Aorta (tissue), 5 donors: ENCODE data around the gene FBXL7. TPM values are rescaled to one million over a fixed set of nuclear protein-coding genes. Genes with fewer than 3 reads are reported as not detected.

Experiments used
- ATAC-seq: fragments of 200-7000 bp; cut with Tn5 transposase; one replicate; pipeline ENCODE4 v1.9.1; 2022; ENCODE audit warnings: moderate library complexity; ENCODE audit not compliant: low FRiP score
- DNase-seq, 2 donors: peaks; one replicate each; pipeline ENCODE4 v3.0.0-alpha.2; 2020
- H3K27ac ChIP-seq, 2 donors: one replicate each; pipeline ENCODE4 v1.5.1; 2013; ENCODE audit warnings: low read length in 2 of 2, mild to moderate bottlenecking in 2 of 2, moderate library complexity in 2 of 2, control low read depth in 1 of 2, inconsistent platforms in 1 of 2, low read depth in 1 of 2
- H3K27me3 ChIP-seq, 2 donors: one replicate each; pipeline ENCODE4 v1.6.1; 2013; ENCODE audit warnings: control low read depth in 1 of 2, low read length in 1 of 2, mild to moderate bottlenecking in 1 of 2, moderate library complexity in 1 of 2; ENCODE audit not compliant: insufficient read depth in 2 of 2, control insufficient read depth in 1 of 2
- H3K36me3 ChIP-seq, 2 donors: one replicate each; pipeline ENCODE4 v1.6.1; 2013; ENCODE audit warnings: control low read depth in 1 of 2, low read length in 1 of 2, mild to moderate bottlenecking in 1 of 2; ENCODE audit not compliant: insufficient read depth in 2 of 2, control insufficient read depth in 1 of 2
- H3K4me1 ChIP-seq, 2 donors: one replicate each; pipeline ENCODE4 v1.6.1; 2013; ENCODE audit warnings: low read length in 2 of 2, control low read depth in 1 of 2, mild to moderate bottlenecking in 1 of 2, moderate library complexity in 1 of 2; ENCODE audit not compliant: insufficient read depth in 2 of 2, control insufficient read depth in 1 of 2
- H3K4me3 ChIP-seq, 2 donors: one replicate each; pipeline ENCODE4 v1.5.1; 2013; ENCODE audit warnings: low read length in 2 of 2, control low read depth in 1 of 2, mild to moderate bottlenecking in 1 of 2
- H3K9me3 ChIP-seq: one replicate; pipeline ENCODE4 v1.6.1; 2013; ENCODE audit warnings: mild to moderate bottlenecking, low read length; ENCODE audit not compliant: control insufficient read depth
- WGBS, 2 donors: extraction: QIAGEN DNeasy Blood & Tissue Kit; methylation state at CpG; one replicate each; pipeline ENCODE4 v1.1.7; 2013; 5-methylcytosine and 5-hydroxymethylcytosine counted together
- intact Hi-C, 2 donors: fragments of 100-400 bp; cut with DNase I; formaldehyde crosslinking; loops; one replicate each; pipeline versions ENCODE4 v1.14.2 to v1.15.0; 2022
- polyA plus RNA-seq, 2 donors: library from polyadenylated mRNA; stranded (reverse); fragments of 200-250 nt; gene quantifications; one replicate each; pipeline ENCODE4 v1.2.3, GENCODE V29; 2013
- total RNA-seq, 2 donors: library from RNA; stranded (reverse); fragmentation: NEBNext Ultra II Directional; extraction: Animal tissue kit (Norgen Biotek cat#: 25700); gene quantifications; one replicate each; pipeline ENCODE4 v1.2.1, GENCODE V29; 2021
- donor health status: healthy with polysubstance abuse.
- donor health status: Bipolar disorder and iron deficiency.
- donor health status: DM: no; HTN: no; CAD: no.
- donor health status: DM: no; HTN: no; CAD: no.
- donor health status: DM: yes; HTN: yes; CAD: no.

FBXL7 gene
- total and polyA plus RNA-seq, 4 donors, result 3.9 to 32.7 (median 14.7) TPM

DNA sequence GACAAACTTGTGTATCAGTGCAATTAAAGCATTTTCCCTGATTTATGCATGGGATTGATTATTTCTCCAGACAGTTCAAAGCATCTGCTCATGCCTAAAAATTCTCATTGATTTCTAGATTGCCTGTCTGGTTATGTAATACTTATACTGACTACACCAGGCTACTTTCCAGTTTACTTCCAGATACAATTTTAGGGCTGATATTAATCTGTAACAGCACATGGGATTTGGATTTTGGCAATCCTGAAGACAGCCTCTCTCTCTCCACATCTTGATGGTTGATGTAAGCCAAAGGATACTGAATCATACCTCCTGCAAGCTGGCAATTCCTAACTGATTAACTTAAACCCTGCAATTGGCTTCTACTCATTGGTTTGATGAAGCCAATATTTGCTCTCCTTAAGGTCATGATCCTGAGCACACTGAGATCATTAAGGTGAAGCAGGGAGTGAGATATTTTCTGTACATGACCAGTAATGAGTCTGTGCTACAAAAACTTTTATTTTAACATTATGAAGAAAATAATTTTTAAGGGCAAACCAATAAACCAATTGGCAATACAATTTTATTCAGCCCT lies 25.7 kb upstream of the FBXL7 start:
- intact Hi-C loops, result no loop called here
- Histone ChIP-seq H3K27ac (no peak overlapping the region), H3K4me3 (no peak overlapping the region), H3K4me1 (no peaks in the 10 kb centered on the region), H3K36me3 (no peaks in the 10 kb centered on the region), H3K9me3 (no peaks in the 10 kb centered on the region), H3K27me3 (no peaks in the 10 kb centered on the region)
- ATAC-seq (no peak), DNase-seq (no peak)

DNA sequence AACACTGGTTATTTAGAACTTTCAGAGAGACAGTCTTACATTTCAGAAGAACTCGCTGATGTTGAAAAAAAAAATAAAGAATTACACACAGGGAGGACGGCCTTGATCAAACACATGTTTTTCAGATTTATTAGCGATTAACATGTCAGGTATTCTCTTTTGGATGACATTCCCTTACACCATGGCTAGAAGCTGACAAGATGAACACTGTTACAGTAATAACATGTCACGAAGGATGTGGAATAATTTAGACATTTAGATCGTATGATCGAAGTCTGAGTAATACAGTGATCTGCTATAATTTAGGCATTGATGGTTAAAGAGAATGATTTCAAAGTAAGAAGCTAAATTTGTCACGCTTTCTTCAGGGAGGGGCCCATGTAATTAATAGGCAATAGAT lies 24.6 kb upstream of the FBXL7 start:
- no peaks in the 10 kb centered on the region for H3K27me3 ChIP-seq
- intact Hi-C loops, result no loop called here
- H3K4me1 ChIP-seq, result no peaks in the 10 kb centered on the region
- DNase-seq (no peak), ATAC-seq (no peak)
- H3K9me3 ChIP-seq, result no peaks in the 10 kb centered on the region
- H3K4me3 ChIP-seq, result no peak overlapping the region
- H3K36me3 ChIP-seq, result no peaks in the 10 kb centered on the region
- no peak overlapping the region for H3K27ac ChIP-seq
- WGBS, 2 donors, result 94 to 96% methylated on average over 7 of the region's 7 CpGs

DNA sequence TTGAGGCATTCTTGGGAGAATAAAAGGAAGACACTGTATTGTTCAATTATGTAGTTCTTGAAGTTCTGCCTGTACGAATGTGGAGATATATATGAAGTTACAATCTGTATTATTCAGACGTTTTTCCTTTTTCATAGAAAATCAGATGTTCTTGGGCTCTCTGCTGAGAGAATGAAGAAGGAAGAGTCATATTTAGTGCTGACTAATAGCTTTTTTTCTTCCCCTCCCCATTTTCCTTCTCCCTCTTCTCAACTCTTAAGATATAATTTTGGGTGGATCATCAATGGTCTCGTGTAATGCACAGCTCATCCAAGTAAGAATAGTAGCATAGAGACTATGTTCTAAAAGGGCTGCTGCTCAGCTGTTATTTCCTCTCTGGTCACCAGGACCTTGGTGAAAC lies 23.0 kb upstream of the FBXL7 start:
- Histone ChIP-seq H3K9me3 (no peaks in the 10 kb centered on the region), H3K36me3 (no peaks in the 10 kb centered on the region), H3K27ac (no peak overlapping the region), H3K27me3 (no peaks in the 10 kb centered on the region), H3K4me1 (no peaks in the 10 kb centered on the region), H3K4me3 (no peak overlapping the region)
- ATAC-seq (no peak), DNase-seq (no peak)
- intact Hi-C loops, result no loop called here
- WGBS, 2 donors, result 87 to 90% methylated on average over 3 of the region's 3 CpGs

DNA sequence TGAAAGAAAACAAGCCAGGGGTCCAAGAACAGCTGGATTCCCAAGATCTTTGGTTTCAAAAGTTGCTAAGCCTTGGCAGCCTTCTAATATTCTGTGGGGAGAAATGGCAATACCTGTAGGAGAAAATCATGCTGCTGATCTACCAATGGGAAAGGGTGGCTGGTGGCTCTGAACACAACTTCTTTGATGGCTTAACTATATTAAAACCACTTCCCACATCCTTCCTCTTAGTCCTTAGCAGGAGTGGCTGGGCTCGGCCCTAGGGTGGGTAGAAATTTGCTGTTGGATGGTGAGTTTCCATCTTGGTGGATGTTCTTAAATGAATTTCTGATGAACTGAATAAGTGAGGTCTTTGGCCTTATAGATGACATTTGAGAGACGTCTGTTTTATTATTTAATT lies 19.5 kb upstream of the FBXL7 start:
- WGBS, 2 donors, result 85 to 87% methylated on average over 2 of the region's 2 CpGs
- no peaks in the 10 kb centered on the region for H3K36me3 ChIP-seq
- intact Hi-C loops, result no loop called here
- H3K4me3 ChIP-seq, result no peak overlapping the region
- DNase-seq (no peak), ATAC-seq (no peak)
- H3K27ac ChIP-seq, result no peak overlapping the region
- H3K27me3 ChIP-seq, result no peaks in the 10 kb centered on the region
- no peaks in the 10 kb centered on the region for H3K4me1 ChIP-seq
- no peaks in the 10 kb centered on the region for H3K9me3 ChIP-seq

DNA sequence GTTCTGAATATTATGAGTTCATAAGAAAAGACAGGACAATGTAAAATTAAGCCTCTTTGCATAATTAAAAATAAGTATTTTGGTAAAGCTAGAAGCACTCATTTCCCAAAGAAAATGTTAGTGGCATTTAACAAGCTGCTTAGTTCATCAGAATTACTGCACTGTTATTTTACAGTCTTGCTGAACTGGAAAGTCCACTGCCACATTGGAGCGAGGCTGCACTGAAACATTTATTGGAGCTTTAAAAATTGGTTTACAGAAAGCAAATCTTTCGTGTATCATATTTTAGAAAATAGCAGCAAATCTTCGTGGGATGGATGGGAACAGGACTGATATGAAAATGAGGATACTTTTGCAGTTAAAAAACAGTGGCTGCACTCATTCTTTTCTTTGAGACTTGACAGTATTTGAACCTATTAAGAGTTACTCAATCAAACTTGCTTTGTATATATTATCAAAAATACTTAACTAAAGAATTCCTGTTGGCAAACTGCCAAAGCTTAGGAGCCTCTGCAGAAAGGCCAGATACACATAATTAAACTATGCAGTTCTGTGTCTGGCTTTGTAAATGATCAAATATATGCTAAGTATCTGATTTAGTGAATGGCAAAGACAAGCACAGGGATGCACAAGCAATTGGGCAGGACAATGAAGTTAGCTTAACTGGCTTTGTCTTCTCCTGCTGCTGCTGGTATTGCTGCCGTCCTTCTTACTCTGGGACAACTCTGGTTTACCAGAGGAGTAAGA lies 16.5 kb upstream of the FBXL7 start:
- Histone ChIP-seq H3K27ac (no peak overlapping the region), H3K4me3 (no peak overlapping the region), H3K27me3 (no peaks in the 10 kb centered on the region), H3K36me3 (no peaks in the 10 kb centered on the region), H3K9me3 (no peaks in the 10 kb centered on the region), H3K4me1 (no peaks in the 10 kb centered on the region)
- ATAC-seq (no peak), DNase-seq (no peak)
- intact Hi-C loops, result no loop called here
- WGBS, 2 donors, result 74 to 84% methylated on average over 4 of the region's 4 CpGs

DNA sequence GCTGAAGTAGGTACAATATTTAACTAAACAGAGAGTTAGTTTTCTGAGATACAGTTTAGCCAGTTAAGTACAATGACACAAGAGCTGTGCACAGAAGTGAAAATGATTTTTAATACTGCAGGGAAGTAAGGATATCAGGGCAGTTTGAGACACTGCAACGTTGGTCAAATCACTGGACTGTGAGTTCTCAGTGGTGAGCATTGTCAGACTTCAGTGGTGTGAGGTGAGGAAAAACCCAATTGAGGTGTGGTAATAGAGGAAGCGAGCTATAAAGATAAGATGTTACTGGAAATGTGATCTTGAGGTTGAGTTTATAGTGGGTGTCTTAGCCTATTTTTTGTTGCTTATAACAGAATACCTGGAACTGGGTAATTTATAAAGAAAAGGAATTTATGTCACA lies 12.8 kb upstream of the FBXL7 start:
- no peaks in the 10 kb centered on the region for H3K4me1 ChIP-seq
- H3K27me3 ChIP-seq, result no peaks in the 10 kb centered on the region
- ATAC-seq (no peak), DNase-seq (no peak)
- intact Hi-C loops, result no loop called here
- no peaks in the 10 kb centered on the region for H3K9me3 ChIP-seq
- H3K27ac ChIP-seq, result no peak overlapping the region
- 81 to 86% methylated on average over 2 of the region's 2 CpGs for WGBS, 2 donors
- no peak overlapping the region for H3K4me3 ChIP-seq
- H3K36me3 ChIP-seq, result no peaks in the 10 kb centered on the region

DNA sequence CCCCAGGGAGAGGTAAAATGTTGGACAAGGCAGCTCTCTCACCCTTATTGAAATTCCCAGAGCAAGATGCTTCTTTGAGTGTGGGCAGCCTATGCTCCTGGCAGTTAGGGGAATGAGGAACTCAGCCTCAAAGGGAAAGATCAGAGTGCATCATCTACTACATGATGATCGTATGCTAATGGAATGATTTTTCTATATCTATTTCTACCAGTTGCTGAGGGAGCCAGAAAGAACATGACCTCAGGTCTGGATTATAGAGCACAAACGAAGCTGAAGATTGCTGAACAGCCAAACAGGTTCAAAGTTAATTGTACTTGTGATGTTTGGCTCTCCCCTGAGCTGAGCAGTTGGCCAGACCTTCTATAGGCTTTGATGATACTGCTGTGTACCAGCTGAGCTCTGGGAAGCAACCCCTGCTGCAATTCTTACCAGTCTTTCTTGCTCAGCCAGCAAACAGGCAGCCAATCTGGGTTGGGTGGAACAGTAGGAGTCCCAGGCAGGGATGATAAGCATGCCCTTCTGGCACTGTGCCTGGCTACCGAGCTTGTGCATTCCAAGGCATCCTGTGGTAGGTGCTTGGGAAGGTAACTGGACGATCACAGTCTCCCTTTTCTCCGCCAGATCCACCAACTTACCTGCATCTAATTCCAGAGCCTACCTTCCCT lies 10.3 kb upstream of the FBXL7 start:
- H3K27me3 ChIP-seq, result no peaks in the 10 kb centered on the region
- no peak overlapping the region for H3K27ac ChIP-seq
- ATAC-seq (no peak), DNase-seq (no peak)
- H3K4me3 ChIP-seq, result no peak overlapping the region
- H3K36me3 ChIP-seq, result no peaks in the 10 kb centered on the region
- H3K4me1 ChIP-seq, result no peaks in the 10 kb centered on the region
- intact Hi-C loops, result no loop called here
- H3K9me3 ChIP-seq, result no peaks in the 10 kb centered on the region
- WGBS, 2 donors, result 58 to 64% methylated on average over 5 of the region's 5 CpGs

DNA sequence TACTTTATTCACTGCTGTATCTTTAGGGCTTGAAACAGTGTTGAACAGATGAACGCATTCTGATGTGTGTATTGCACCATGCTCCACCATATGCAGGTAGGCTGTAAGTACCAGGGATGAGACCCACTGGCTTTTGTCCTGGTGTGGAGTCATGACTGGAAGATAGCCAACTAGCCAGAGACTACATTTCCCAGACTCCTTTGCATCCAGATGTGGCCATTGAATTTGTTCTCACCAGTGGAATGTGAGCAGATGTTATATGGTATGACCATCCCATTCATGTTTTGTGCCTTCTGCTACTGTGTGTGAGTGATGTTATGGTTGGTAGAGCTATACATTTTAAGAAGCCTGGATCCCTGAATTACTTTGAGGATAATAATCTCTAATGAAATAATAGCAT lies 7.4 kb upstream of the FBXL7 start:
- 95 to 100% methylated on average over 1 of the region's 1 CpG for WGBS, 2 donors
- ATAC-seq (no peak), DNase-seq (no peak)
- Histone ChIP-seq H3K4me3 (no peak overlapping the region), H3K27ac (no peak overlapping the region), H3K27me3 (no peaks in the 10 kb centered on the region), H3K9me3 (no peaks in the 10 kb centered on the region), H3K36me3 (no peaks in the 10 kb centered on the region), H3K4me1 (no peaks in the 10 kb centered on the region)
- intact Hi-C loops, result no loop called here

DNA sequence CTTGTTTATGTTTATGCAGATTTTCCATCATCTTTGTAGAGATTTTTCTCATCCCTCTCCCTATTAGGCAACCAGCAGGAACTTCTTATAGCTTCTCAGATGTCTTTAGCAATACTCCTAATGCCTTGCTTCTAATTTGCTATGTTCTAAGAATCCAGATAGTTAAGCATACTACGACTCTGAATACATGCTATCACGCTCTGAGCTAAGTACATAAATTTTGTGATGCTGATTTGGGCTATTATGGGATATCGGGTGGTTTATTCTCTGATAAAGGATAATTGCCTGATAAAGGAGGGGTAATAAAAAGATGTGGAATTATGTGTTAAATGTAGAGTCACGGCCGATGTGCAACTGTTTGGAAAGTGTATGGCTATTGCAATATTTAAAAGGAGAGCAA lies 6.5 kb upstream of the FBXL7 start:
- intact Hi-C loops, result no loop called here
- H3K4me1 ChIP-seq, result no peaks in the 10 kb centered on the region
- WGBS, 2 donors, result 86 to 90% methylated on average over 5 of the region's 5 CpGs
- no peaks in the 10 kb centered on the region for H3K36me3 ChIP-seq
- no peak overlapping the region for H3K4me3 ChIP-seq
- no peak overlapping the region for H3K27ac ChIP-seq
- H3K27me3 ChIP-seq, result no peaks in the 10 kb centered on the region
- no peak for ATAC-seq
- DNase-seq, result no peak
- H3K9me3 ChIP-seq, result no peaks in the 10 kb centered on the region
